GM12873 (cell line): ENCODE data around the gene ACOXL.

Source experiments
- CTCF ChIP-seq: IDR thresholded peaks from 2 replicates; pipeline ENCODE4 v1.5.1; 2012; ENCODE audit warnings: low read depth, mild to moderate bottlenecking, moderate library complexity, low read length, control low read depth; ENCODE audit not compliant: insufficient read depth; ENCODE audit errors: missing control alignments

ACOXL gene

GRCh38 chr2:111015283-111015995 lies 283.1 kb downstream of the ACOXL start:
- TF ChIP-seq CTCF = no peak

GRCh38 chr2:111017034-111017622 lies 284.8 kb downstream of the ACOXL start:
- TF ChIP-seq CTCF = no peak

- TF ChIP-seq CTCF = no peak
Observed at GRCh38 chr2:111017909-111018308, 285.5 kb downstream of the ACOXL start.

GRCh38 chr2:111019381-111019780 lies 287.0 kb downstream of the ACOXL start:
- TF ChIP-seq CTCF = no peak

- no peak for TF ChIP-seq CTCF
Observed at GRCh38 chr2:111022633-111023032, 290.3 kb downstream of the ACOXL start.

- TF ChIP-seq CTCF = no peak
Observed at GRCh38 chr2:111024496-111024895, 292.1 kb downstream of the ACOXL start.

GRCh38 chr2:111025288-111025687 lies 292.9 kb downstream of the ACOXL start:
- no peak for TF ChIP-seq CTCF
